ENCODE measurements around the gene UBE2Q2. TPM values are rescaled to one million over a fixed set of nuclear protein-coding genes. Genes with fewer than 3 reads are reported as not detected.
A peak's percentile ranks its signal among the peaks of the same experiment; 100 is the strongest.

Gene UBE2Q2
- total RNA-seq, 1 experiment from 2014 or later, result 27.0 TPM

DNA sequence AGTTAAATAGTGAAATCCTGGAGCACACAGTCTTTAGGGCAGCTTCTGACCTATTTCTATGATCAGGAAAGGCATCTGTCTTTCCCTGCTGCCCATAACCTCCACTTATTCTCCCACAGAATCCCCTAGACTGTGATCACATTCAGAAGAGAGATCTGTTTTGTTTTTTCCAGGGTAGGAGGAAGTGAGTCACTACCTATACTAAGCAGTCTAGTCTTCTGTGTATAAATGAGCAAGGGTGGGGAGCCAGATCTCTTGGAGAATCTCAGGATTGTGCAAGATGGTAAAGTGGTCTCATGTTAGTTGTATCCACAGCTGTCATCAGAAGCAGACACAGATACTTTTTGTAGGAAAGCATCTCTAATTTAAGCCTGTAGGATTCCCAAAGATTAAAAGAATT lies 48.6 kb downstream of the UBE2Q2 start:
- DNase-seq (ENCODE audit: low spot score) (no peak), ATAC-seq (no peak)
- no peak overlapping the region for H3K4me3 Mint-ChIP-seq
- H3K9me3 Mint-ChIP-seq, result no peaks in the 10 kb centered on the region
- H3K4me1 Mint-ChIP-seq, result 0 out of 2 replicates have a peak, but pooled peaks cover 2% of the 10 kb centered on the region
- no peak overlapping the region for H3K27ac Mint-ChIP-seq
- H3K27me3 Mint-ChIP-seq (ENCODE audit: low read depth), result no peaks in the 10 kb centered on the region
- ChIA-PET POLR2A (no interaction called here), CTCF (interaction anchor here (1.0 kb wide), 1 partner anchor 82 kb away, joined by 3 read pairs; no protein-coding TSS in a partner anchor)
- H3K36me3 Mint-ChIP-seq, result peaks cover 24% of the 10 kb centered on the region
- TF ChIP-seq, protein P1, sequence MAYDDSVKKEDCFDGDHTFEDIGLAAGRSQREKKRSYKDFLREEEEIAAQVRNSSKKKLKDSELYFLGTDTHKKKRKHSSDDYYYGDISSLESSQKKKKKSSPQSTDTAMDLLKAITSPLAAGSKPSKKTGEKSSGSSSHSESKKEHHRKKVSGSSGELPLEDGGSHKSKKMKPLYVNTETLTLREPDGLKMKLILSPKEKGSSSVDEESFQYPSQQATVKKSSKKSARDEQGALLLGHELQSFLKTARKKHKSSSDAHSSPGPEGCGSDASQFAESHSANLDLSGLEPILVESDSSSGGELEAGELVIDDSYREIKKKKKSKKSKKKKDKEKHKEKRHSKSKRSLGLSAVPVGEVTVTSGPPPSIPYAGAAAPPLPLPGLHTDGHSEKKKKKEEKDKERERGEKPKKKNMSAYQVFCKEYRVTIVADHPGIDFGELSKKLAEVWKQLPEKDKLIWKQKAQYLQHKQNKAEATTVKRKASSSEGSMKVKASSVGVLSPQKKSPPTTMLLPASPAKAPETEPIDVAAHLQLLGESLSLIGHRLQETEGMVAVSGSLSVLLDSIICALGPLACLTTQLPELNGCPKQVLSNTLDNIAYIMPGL (CRISPR knock-in tag; IDR thresholded peaks at IDR 0.05), result no peak
- TF ChIP-seq NFE2L1 (CRISPR knock-in tag; IDR thresholded peaks at IDR 0.05), result no peak
- no peak for TF ChIP-seq TP53 (CRISPR knock-in tag; IDR thresholded peaks at IDR 0.05)
- no peak for TF ChIP-seq ZNF219 (CRISPR knock-in tag; IDR thresholded peaks at IDR 0.05; ENCODE audit: borderline replicate concordance)
- TF ChIP-seq, protein P2, sequence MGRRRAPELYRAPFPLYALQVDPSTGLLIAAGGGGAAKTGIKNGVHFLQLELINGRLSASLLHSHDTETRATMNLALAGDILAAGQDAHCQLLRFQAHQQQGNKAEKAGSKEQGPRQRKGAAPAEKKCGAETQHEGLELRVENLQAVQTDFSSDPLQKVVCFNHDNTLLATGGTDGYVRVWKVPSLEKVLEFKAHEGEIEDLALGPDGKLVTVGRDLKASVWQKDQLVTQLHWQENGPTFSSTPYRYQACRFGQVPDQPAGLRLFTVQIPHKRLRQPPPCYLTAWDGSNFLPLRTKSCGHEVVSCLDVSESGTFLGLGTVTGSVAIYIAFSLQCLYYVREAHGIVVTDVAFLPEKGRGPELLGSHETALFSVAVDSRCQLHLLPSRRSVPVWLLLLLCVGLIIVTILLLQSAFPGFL (CRISPR knock-in tag; IDR thresholded peaks at IDR 0.05; ENCODE audit: borderline replicate concordance), result no peak
- no peak for TF ChIP-seq FOXK1 (CRISPR knock-in tag; IDR thresholded peaks at IDR 0.05)
- TF ChIP-seq, protein P3, sequence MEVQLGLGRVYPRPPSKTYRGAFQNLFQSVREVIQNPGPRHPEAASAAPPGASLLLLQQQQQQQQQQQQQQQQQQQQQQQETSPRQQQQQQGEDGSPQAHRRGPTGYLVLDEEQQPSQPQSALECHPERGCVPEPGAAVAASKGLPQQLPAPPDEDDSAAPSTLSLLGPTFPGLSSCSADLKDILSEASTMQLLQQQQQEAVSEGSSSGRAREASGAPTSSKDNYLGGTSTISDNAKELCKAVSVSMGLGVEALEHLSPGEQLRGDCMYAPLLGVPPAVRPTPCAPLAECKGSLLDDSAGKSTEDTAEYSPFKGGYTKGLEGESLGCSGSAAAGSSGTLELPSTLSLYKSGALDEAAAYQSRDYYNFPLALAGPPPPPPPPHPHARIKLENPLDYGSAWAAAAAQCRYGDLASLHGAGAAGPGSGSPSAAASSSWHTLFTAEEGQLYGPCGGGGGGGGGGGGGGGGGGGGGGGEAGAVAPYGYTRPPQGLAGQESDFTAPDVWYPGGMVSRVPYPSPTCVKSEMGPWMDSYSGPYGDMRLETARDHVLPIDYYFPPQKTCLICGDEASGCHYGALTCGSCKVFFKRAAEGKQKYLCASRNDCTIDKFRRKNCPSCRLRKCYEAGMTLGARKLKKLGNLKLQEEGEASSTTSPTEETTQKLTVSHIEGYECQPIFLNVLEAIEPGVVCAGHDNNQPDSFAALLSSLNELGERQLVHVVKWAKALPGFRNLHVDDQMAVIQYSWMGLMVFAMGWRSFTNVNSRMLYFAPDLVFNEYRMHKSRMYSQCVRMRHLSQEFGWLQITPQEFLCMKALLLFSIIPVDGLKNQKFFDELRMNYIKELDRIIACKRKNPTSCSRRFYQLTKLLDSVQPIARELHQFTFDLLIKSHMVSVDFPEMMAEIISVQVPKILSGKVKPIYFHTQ (CRISPR knock-in tag; IDR thresholded peaks at IDR 0.05), result no peak
- no peak for TF ChIP-seq TEAD4 (CRISPR knock-in tag; IDR thresholded peaks at IDR 0.05)
- no peak for TF ChIP-seq NFATC4 (CRISPR knock-in tag; IDR thresholded peaks at IDR 0.05)
- TF ChIP-seq ZBTB21 (CRISPR knock-in tag; IDR thresholded peaks at IDR 0.05; ENCODE audit: borderline replicate concordance), result no peak
- TF ChIP-seq ESRRA (CRISPR knock-in tag; IDR thresholded peaks at IDR 0.05; ENCODE audit: borderline replicate concordance), result no peak
- TF ChIP-seq CREM (CRISPR knock-in tag; IDR thresholded peaks at IDR 0.05), result no peak
- TF ChIP-seq ZNF317 (CRISPR knock-in tag; IDR thresholded peaks at IDR 0.05; ENCODE audit: borderline replicate concordance, low read depth), result no peak
- TF ChIP-seq, protein P4, sequence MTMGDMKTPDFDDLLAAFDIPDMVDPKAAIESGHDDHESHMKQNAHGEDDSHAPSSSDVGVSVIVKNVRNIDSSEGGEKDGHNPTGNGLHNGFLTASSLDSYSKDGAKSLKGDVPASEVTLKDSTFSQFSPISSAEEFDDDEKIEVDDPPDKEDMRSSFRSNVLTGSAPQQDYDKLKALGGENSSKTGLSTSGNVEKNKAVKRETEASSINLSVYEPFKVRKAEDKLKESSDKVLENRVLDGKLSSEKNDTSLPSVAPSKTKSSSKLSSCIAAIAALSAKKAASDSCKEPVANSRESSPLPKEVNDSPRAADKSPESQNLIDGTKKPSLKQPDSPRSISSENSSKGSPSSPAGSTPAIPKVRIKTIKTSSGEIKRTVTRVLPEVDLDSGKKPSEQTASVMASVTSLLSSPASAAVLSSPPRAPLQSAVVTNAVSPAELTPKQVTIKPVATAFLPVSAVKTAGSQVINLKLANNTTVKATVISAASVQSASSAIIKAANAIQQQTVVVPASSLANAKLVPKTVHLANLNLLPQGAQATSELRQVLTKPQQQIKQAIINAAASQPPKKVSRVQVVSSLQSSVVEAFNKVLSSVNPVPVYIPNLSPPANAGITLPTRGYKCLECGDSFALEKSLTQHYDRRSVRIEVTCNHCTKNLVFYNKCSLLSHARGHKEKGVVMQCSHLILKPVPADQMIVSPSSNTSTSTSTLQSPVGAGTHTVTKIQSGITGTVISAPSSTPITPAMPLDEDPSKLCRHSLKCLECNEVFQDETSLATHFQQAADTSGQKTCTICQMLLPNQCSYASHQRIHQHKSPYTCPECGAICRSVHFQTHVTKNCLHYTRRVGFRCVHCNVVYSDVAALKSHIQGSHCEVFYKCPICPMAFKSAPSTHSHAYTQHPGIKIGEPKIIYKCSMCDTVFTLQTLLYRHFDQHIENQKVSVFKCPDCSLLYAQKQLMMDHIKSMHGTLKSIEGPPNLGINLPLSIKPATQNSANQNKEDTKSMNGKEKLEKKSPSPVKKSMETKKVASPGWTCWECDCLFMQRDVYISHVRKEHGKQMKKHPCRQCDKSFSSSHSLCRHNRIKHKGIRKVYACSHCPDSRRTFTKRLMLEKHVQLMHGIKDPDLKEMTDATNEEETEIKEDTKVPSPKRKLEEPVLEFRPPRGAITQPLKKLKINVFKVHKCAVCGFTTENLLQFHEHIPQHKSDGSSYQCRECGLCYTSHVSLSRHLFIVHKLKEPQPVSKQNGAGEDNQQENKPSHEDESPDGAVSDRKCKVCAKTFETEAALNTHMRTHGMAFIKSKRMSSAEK (CRISPR knock-in tag; IDR thresholded peaks at IDR 0.05; ENCODE audit: borderline replicate concordance), result no peak

DNA sequence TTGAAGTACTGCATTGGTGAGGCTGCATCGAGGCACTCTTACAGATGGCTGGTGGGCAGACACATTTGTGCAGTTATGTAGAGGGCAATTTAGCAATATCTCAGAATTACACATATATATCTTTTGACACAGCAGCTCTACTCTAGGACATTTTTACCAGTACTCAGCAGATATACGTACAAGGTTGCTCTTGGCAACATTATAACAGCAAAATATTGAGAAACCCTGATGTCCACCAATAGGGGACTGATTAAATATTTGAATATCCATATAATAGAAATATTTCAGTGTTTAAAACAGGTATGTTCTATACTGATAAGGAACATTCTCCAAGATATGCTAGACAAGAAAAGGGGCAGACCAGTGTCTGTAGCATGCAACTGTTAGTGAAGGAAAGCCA lies 52.5 kb downstream of the UBE2Q2 start:
- Mint-ChIP-seq H3K27ac (peak overlapping the region; percentile 59), H3K27me3 (ENCODE audit: low read depth) (no peaks in the 10 kb centered on the region), H3K4me1 (peaks cover 4% of the 10 kb centered on the region), H3K9me3 (no peaks in the 10 kb centered on the region), H3K4me3 (no peak overlapping the region), H3K36me3 (peaks cover 20% of the 10 kb centered on the region)
- ATAC-seq, result no peak
- ChIA-PET CTCF (interaction anchor here (0.6 kb wide), 1 partner anchor 926 kb away, joined by 6 read pairs; no protein-coding TSS in a partner anchor), POLR2A (no interaction called here)
- TF ChIP-seq ZNF138 (CRISPR knock-in tag; conservative IDR thresholded peaks at IDR 0.05), result no peak
- no peak for DNase-seq (ENCODE audit: low spot score)

Data from WTC11 (cell line).